Left lung (tissue), 10 donors: ENCODE results near the gene GPR158. TPM values are rescaled to one million over a fixed set of nuclear protein-coding genes. Genes with fewer than 3 reads are reported as not detected.
"Not testable (repeated sequence)": the region's sequence is repeated elsewhere in the genome, so short reads cannot be mapped to it uniquely, and the experiment has no call there.

Source experiments
- ATAC-seq: fragments of 200-7000 bp; cut with Tn5 transposase; one replicate; pipeline ENCODE4 v1.9.1; 2020; ENCODE audit warnings: moderate library complexity
- DNase-seq, 4 donors: peaks; one replicate each; pipeline ENCODE4 v3.0.0-alpha.2; 2013 to 2020
- H3K27ac ChIP-seq, 2 donors: fragments of 200-600 bp; sonication (generic) in 1 of 2; one replicate each; pipeline versions ENCODE4 v1.5.0 to v1.8.0; 2020 to 2021
- H3K27me3 ChIP-seq, 2 donors: fragments of 200-600 bp; sonication (generic) in 1 of 2; one replicate each; pipeline versions ENCODE4 v1.5.0 to v1.8.0; 2020 to 2021
- H3K36me3 ChIP-seq, 2 donors: fragments of 200-600 bp; sonication (generic) in 1 of 2; one replicate each; pipeline versions ENCODE4 v1.5.0 to v1.8.0; 2020 to 2021
- H3K4me1 ChIP-seq, 2 donors: fragments of 200-600 bp; one replicate each; pipeline ENCODE4 v1.8.0; 2021
- H3K4me3 ChIP-seq, 2 donors: fragments of 200-600 bp; sonication (generic) in 1 of 2; one replicate each; pipeline versions ENCODE4 v1.5.0 to v1.8.0; 2020 to 2021; ENCODE audit warnings: mild to moderate bottlenecking in 1 of 2
- H3K9me3 ChIP-seq, 2 donors: fragments of 200-600 bp; sonication (generic) in 1 of 2; one replicate each; pipeline versions ENCODE4 v1.5.0 to v1.8.0; 2020 to 2021
- CTCF ChIP-seq, 2 donors: fragments of 200-600 bp; sonication (generic) in 1 of 2; IDR thresholded peaks; one replicate each; pipeline versions ENCODE4 v1.5.0 to v1.8.0; 2021; ENCODE audit warnings: antibody characterized with exemption in 2 of 2
- intact Hi-C, 2 donors: fragments of 100-400 bp; cut with DNase I; formaldehyde crosslinking; loops; one replicate each; pipeline versions ENCODE4 v1.11.2 to v1.14.2; 2022
- polyA plus RNA-seq, 6 donors: library from polyadenylated mRNA; unstranded; fragments of 120-200 nt; gene quantifications; one replicate each; pipeline ENCODE4 v1.2.1, GENCODE V29; 2013; ENCODE audit not compliant: insufficient read length in 6 of 6
- total RNA-seq, 2 donors: library from RNA; stranded (reverse); fragmentation: NEBNext Ultra II Directional; extraction: Animal tissue kit (Norgen Biotek cat#: 25700); gene quantifications; one replicate each; pipeline ENCODE4 v1.2.1, GENCODE V29; 2021
- donor health status: DM: no; HTN: yes; CAD: no.
- donor health status: DM: no; HTN: no; CAD: no.

GPR158 gene
- total and polyA plus RNA-seq, 8 donors: 0.05 to 1.5 (median 0.88) TPM

GRCh38 chr10:25339966-25340365, 165.2 kb downstream of the GPR158 start:
- no peak for DNase-seq
- no peaks in the 10 kb centered on the region for H3K9me3 ChIP-seq
- intact Hi-C loops: no loop called here

GRCh38 chr10:25349520-25349919, 174.7 kb downstream of the GPR158 start:
- Histone ChIP-seq H3K4me1 (no peaks in the 10 kb centered on the region), H3K36me3 (no peaks in the 10 kb centered on the region), H3K27me3 (no peaks in the 10 kb centered on the region), H3K4me3 (no peak overlapping the region), H3K9me3 (peaks cover 0 to 9% of the 10 kb centered on the region in 2 donors), H3K27ac (no peak overlapping the region)
- intact Hi-C loops: no loop called here
- ATAC-seq: no peak
- DNase-seq: no peak
- TF ChIP-seq CTCF (IDR thresholded peaks at IDR 0.05): no peak

More at GRCh38 chr10:25339966-25340365, 165.2 kb downstream of the GPR158 start:
- no peaks in the 10 kb centered on the region for H3K4me1 ChIP-seq
- H3K27ac ChIP-seq: no peak overlapping the region
- H3K36me3 ChIP-seq: no peaks in the 10 kb centered on the region
- H3K4me3 ChIP-seq: no peak overlapping the region
- ATAC-seq: no peak
- H3K27me3 ChIP-seq: no peaks in the 10 kb centered on the region
- no peak for TF ChIP-seq CTCF (IDR thresholded peaks at IDR 0.05)

GRCh38 chr10:25356609-25357008, 181.8 kb downstream of the GPR158 start:
- H3K4me3 ChIP-seq: no peak overlapping the region
- H3K27me3 ChIP-seq: no peaks in the 10 kb centered on the region
- peaks cover 0 to 59% of the 10 kb centered on the region in 2 donors for H3K9me3 ChIP-seq
- DNase-seq (no peak), ATAC-seq (no peak)
- H3K4me1 ChIP-seq: no peaks in the 10 kb centered on the region
- intact Hi-C loops: no loop called here
- no peak overlapping the region for H3K27ac ChIP-seq
- no peaks in the 10 kb centered on the region for H3K36me3 ChIP-seq
- TF ChIP-seq CTCF (IDR thresholded peaks at IDR 0.05): no peak

- Histone ChIP-seq H3K36me3 (no peaks in the 10 kb centered on the region), H3K27ac (no peak overlapping the region), H3K9me3 (peaks cover 0 to 59% of the 10 kb centered on the region in 2 donors), H3K4me1 (no peaks in the 10 kb centered on the region), H3K4me3 (no peak overlapping the region), H3K27me3 (no peaks in the 10 kb centered on the region)
- TF ChIP-seq CTCF (IDR thresholded peaks at IDR 0.05): no peak
- intact Hi-C loops: no loop called here
- DNase-seq: no peak
- ATAC-seq: no peak
Measured at GRCh38 chr10:25357269-25357668, 182.5 kb downstream of the GPR158 start.

GRCh38 chr10:25382029-25382810, 207.4 kb downstream of the GPR158 start:
- Histone ChIP-seq H3K27ac (no peak overlapping the region), H3K9me3 (peaks cover 0 to 23% of the 10 kb centered on the region in 2 donors), H3K4me1 (no peaks in the 10 kb centered on the region), H3K36me3 (no peaks in the 10 kb centered on the region), H3K27me3 (no peaks in the 10 kb centered on the region), H3K4me3 (no peak overlapping the region)
- DNase-seq (no peak), ATAC-seq (no peak)
- intact Hi-C loops: no loop called here
- no peak for TF ChIP-seq CTCF (IDR thresholded peaks at IDR 0.05)

- ATAC-seq, H3K4me1 ChIP-seq, H3K27me3 ChIP-seq, H3K27ac ChIP-seq, intact Hi-C loops, H3K36me3 ChIP-seq, H3K4me3 ChIP-seq: not testable (repeated sequence)
- peaks cover 0 to 23% of the 10 kb centered on the region in 2 donors for H3K9me3 ChIP-seq
- DNase-seq: peak in 1 of 4 donors; percentile 28
Measured at GRCh38 chr10:25382901-25383300, 208.1 kb downstream of the GPR158 start.
